Measurements from ENCODE around the gene SAMD1. TPM values are rescaled to one million over a fixed set of nuclear protein-coding genes. Genes with fewer than 3 reads are reported as not detected.

SAMD1 gene
- total RNA-seq, 1 experiment from 2014 or later, result 88.1 TPM

DNA sequence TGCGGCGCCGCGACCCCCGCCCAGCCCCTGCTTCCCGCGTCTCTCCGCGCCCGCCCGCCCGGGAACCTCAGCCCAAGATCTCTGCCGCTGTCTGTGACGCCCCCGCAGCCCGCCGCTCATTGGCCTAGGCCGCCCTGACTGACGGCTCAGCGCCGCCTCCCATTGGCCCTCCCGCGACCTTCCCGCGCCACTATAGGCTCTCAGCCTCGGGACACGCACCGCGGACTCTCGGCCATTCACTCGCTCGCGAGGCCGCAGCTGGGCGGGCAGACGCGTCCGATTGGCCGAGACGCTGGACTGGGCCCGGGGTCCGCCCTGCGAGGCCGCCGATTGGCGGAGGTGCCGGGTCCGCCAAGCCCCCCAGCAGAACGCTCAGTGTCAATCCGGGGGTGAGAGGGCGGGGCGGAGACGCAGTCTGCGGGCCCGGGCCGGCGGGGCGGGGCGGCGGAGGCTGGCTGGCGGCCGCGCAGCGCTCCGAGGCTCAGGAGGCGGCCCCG lies 27.2 kb upstream of the SAMD1 start, which contains the start of gene PRKACA:
Gene PRKACA (minus strand): TSS at position 95 of the 497 bp plus-strand sequence. CDS start 215 bp downstream, outside the sequence.
- H3K4me1 ChIP-seq, result peaks cover 28% of the 10 kb centered on the region
- no peaks in the 10 kb centered on the region for H3K9me3 ChIP-seq (replicated peaks)
- DNase-seq, result peak; percentile 99 to 100

DNA sequence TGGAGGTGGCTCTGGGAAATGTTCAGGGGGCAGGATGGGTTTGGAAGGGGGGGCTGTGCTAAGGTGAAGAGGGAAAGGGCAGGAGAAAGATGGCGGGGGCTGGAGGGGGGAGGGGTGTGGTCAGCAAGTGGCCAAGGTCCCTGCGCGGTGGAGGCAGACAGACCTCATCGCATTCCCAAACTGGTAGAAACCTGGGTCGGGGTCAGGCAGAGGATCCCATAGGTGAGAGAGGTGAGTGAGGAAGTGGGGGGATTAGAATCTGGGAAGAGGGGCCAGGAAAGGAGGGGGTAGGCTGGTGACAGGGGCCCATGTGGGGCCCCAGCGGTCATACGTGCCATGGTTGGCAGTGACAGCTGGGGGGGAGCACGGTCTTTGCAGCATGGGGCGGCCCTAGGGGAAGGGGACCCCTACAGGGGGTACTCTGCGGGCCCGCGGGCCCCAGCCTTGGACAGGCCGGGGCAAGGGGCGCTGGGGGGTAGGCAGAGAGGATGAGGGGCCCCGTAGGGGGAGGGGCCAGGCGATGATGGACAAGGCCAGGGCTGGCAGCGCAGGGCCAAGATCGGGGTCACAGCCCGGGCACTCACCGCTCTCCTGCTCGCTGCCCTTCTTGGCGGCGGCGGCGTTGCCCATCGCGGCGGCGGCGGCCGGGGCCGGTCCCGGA lies 26.5 kb upstream of the SAMD1 start:
- Histone ChIP-seq H3K4me3 (peak overlapping the region; percentile 85), H3K27ac (peak overlapping the region; percentile 58), H3K9me3 (replicated peaks) (no peaks in the 10 kb centered on the region), H3K4me1 (peaks cover 31% of the 10 kb centered on the region), H3K36me3 (no peaks in the 10 kb centered on the region; the same call in 1 of the 2 replicates), H3K27me3 (no peaks in the 10 kb centered on the region)
- DNase-seq, result peak; percentile 69

More for the DNA sequence above, 27.2 kb upstream of the SAMD1 start, which contains the start of gene PRKACA:
- H3K27me3 ChIP-seq, result no peaks in the 10 kb centered on the region
- peak within 1 kb of the TSS; percentile 85 for H3K4me3 ChIP-seq
- H3K27ac ChIP-seq, result peak within 1 kb of the TSS; percentile 58
- H3K36me3 ChIP-seq, result no peaks in the 10 kb centered on the region; the same call in 1 of the 2 replicates

DNA sequence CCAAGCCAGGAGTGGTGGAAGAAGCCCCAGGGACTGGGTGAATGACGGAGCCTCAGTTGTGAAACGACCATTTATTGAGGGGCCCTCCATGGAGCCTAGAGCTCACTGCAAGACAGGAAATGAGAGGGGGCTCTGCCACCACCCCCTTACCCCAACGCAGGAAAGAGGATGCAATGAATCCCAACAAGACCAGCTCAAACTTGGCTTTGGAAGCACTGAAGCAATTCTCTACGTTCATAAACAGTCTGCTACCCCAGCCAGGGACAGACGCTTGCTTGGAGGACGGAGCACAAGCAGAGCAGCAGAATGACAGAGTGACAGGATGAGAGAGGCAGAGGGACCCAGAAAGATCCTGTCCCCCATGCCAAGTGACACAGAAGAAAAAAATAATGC lies 26.0 kb upstream of the SAMD1 start:
- peak overlapping the region; percentile 58; the same call in 1 of the 2 replicates for H3K27ac ChIP-seq
- H3K4me3 ChIP-seq, result peak overlapping the region; percentile 85
- no peak for DNase-seq
- no peaks in the 10 kb centered on the region for H3K9me3 ChIP-seq (replicated peaks)
- no peaks in the 10 kb centered on the region for H3K27me3 ChIP-seq
- H3K36me3 ChIP-seq, result no peaks in the 10 kb centered on the region; the same call in 1 of the 2 replicates
- peaks cover 31% of the 10 kb centered on the region for H3K4me1 ChIP-seq

- Histone ChIP-seq H3K4me3 (no peak overlapping the region), H3K27ac (no peak overlapping the region), H3K4me1 (peaks cover 31% of the 10 kb centered on the region), H3K9me3 (replicated peaks) (no peaks in the 10 kb centered on the region), H3K27me3 (no peaks in the 10 kb centered on the region), H3K36me3 (no peaks in the 10 kb centered on the region)
- no peak for DNase-seq
Measured at GRCh38 chr19:14115756-14116155, 25.2 kb upstream of the SAMD1 start.

- peaks cover 30% of the 10 kb centered on the region for H3K4me1 ChIP-seq
- peak; percentile 47 to 54 for DNase-seq
- no peak overlapping the region for H3K4me3 ChIP-seq
- H3K27me3 ChIP-seq, result no peaks in the 10 kb centered on the region
- no peaks in the 10 kb centered on the region for H3K9me3 ChIP-seq (replicated peaks)
- H3K36me3 ChIP-seq, result no peaks in the 10 kb centered on the region
- no peak overlapping the region for H3K27ac ChIP-seq
Measured at GRCh38 chr19:14114854-14115253, 24.3 kb upstream of the SAMD1 start.

DNA sequence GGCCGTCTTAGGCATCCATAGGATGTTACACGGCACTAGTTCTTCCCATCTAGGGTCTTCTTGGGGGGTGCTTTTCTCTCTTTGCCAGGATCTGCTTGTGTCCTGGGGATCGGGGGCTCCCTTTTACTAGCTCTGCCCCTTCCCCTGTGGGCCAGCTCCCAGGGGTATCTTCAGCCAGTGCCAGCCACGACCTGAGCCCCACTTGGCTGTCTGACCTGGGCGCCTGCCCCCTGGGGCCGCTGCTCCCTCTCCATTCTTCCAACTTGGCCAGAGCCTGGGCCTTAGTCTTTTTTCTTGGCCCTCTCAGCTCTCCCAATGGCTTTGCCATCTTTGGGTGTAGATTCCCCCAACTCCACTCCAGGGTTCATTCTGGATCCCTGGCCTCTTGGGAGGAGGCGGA lies 23.9 kb upstream of the SAMD1 start:
- Histone ChIP-seq H3K4me3 (no peak overlapping the region), H3K27me3 (no peaks in the 10 kb centered on the region), H3K36me3 (no peaks in the 10 kb centered on the region), H3K9me3 (replicated peaks) (no peaks in the 10 kb centered on the region), H3K4me1 (peaks cover 26% of the 10 kb centered on the region), H3K27ac (no peak overlapping the region)
- no peak for DNase-seq

DNA sequence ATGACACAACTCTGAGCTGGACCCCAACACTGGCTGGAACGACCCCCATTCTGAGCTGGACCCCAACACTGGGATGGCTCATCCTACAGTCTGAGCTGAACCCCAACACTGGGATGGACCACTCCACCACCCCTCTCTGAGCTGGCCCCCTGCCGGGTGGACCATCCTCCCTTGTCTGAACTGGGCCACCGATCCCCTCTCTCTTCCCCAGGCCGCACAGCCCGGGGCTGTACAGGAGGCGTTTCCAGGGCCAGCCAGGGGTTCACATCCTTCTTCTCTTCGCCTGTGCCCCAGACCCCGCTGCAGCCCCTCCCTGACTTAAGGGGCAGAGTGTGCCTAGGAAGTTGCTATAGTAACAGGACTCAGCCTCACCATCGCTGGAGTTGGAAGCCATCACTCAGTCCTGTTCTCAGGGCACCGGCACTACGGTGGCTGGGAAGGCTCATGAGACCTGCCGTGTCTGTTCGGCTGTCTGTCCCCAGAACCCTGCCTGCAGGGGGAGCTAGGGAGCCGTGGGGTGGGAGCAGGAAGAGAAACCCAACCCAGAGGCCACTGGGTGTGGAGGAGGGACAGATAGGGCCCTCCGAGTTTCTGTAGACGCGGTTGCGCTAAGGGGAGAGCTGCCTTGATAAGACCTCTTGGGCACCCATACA lies 23.3 kb upstream of the SAMD1 start:
- Histone ChIP-seq H3K4me1 (peaks cover 21% of the 10 kb centered on the region), H3K36me3 (peaks cover 3% of the 10 kb centered on the region; the same call in 1 of the 2 replicates), H3K27ac (no peak overlapping the region), H3K4me3 (no peak overlapping the region), H3K27me3 (no peaks in the 10 kb centered on the region), H3K9me3 (replicated peaks) (no peaks in the 10 kb centered on the region)
- DNase-seq, result peak; percentile 49 to 55

GRCh38 chr19:14112809-14113385 lies 22.3 kb upstream of the SAMD1 start:
- peak overlapping the region; percentile 11; the same call in 1 of the 2 replicates for H3K4me3 ChIP-seq
- H3K9me3 ChIP-seq (replicated peaks), result no peaks in the 10 kb centered on the region
- peaks cover 15% of the 10 kb centered on the region for H3K4me1 ChIP-seq
- peak in 1 of 2 experiments; percentile 54 for DNase-seq
- peak overlapping the region; percentile 57 for H3K27ac ChIP-seq
- H3K27me3 ChIP-seq, result no peaks in the 10 kb centered on the region
- H3K36me3 ChIP-seq, result peaks cover 7% of the 10 kb centered on the region; the same call in 1 of the 2 replicates

- Histone ChIP-seq H3K9me3 (replicated peaks) (no peaks in the 10 kb centered on the region), H3K36me3 (peaks cover 7% of the 10 kb centered on the region; the same call in 1 of the 2 replicates), H3K4me1 (peaks cover 15% of the 10 kb centered on the region), H3K27ac (peak overlapping the region; percentile 57), H3K4me3 (no peak overlapping the region), H3K27me3 (no peaks in the 10 kb centered on the region)
- no peak for DNase-seq
Measured at GRCh38 chr19:14112051-14112808, 21.7 kb upstream of the SAMD1 start.

- no peak for DNase-seq
- peaks cover 15% of the 10 kb centered on the region for H3K4me1 ChIP-seq
Measured at GRCh38 chr19:14111486-14111885, 20.9 kb upstream of the SAMD1 start.

DNA sequence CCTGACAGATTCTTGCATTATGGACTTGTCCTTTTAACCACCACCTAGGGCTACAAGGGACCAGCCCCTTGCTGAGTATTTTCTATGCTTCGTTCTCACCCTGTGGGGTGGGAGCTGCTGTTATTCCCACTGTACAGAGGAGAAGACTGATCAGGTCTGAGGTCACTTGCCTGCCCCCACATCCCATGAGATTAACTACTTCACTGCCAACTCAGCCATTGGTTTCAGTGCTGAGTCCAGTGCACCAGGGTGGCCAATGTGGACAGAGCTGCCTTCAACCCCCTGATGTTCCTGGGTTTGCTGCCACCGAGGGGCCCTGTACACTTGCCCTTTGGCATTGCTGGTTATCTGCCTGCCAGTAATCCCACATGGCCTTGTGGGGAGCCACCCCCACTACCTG lies 20.1 kb upstream of the SAMD1 start:
- H3K4me3 ChIP-seq, result no peak overlapping the region
- no peak overlapping the region for H3K27ac ChIP-seq
- peaks cover 18% of the 10 kb centered on the region for H3K36me3 ChIP-seq
- no peaks in the 10 kb centered on the region for H3K9me3 ChIP-seq (replicated peaks)
- H3K4me1 ChIP-seq, result peaks cover 15% of the 10 kb centered on the region
- DNase-seq, result no peak
- H3K27me3 ChIP-seq, result no peaks in the 10 kb centered on the region

More at GRCh38 chr19:14111486-14111885, 20.9 kb upstream of the SAMD1 start:
- H3K27me3 ChIP-seq, result no peaks in the 10 kb centered on the region
- no peaks in the 10 kb centered on the region for H3K9me3 ChIP-seq (replicated peaks)
- no peak overlapping the region for H3K4me3 ChIP-seq
- no peak overlapping the region for H3K27ac ChIP-seq
- H3K36me3 ChIP-seq, result peaks cover 10% of the 10 kb centered on the region; the same call in 1 of the 2 replicates

GRCh38 chr19:14107581-14108461 lies 17.3 kb upstream of the SAMD1 start:
- no peak overlapping the region for H3K4me3 ChIP-seq
- H3K9me3 ChIP-seq (replicated peaks), result no peaks in the 10 kb centered on the region
- no peak for DNase-seq
- H3K36me3 ChIP-seq, result peaks cover 37% of the 10 kb centered on the region
- no peaks in the 10 kb centered on the region for H3K27me3 ChIP-seq
- H3K27ac ChIP-seq, result no peak overlapping the region
- peaks cover 5% of the 10 kb centered on the region for H3K4me1 ChIP-seq

- no peak for DNase-seq
- Histone ChIP-seq H3K27me3 (no peaks in the 10 kb centered on the region), H3K36me3 (peaks cover 43% of the 10 kb centered on the region), H3K4me1 (no peaks in the 10 kb centered on the region), H3K9me3 (replicated peaks) (no peaks in the 10 kb centered on the region), H3K4me3 (no peak overlapping the region), H3K27ac (no peak overlapping the region)
Measured at GRCh38 chr19:14106840-14107239, 16.3 kb upstream of the SAMD1 start.

Data from SJCRH30 (cell line).